Measurements from ENCODE around the gene CAMSAP3. TPM values are rescaled to one million over a fixed set of nuclear protein-coding genes. Genes with fewer than 3 reads are reported as not detected.
"Not testable (repeated sequence)": the region's sequence is repeated elsewhere in the genome, so short reads cannot be mapped to it uniquely, and the experiment has no call there.

Gene CAMSAP3
- total RNA-seq, 2 experiments from 2014 or later = 0.17 to 0.31 TPM

DNA sequence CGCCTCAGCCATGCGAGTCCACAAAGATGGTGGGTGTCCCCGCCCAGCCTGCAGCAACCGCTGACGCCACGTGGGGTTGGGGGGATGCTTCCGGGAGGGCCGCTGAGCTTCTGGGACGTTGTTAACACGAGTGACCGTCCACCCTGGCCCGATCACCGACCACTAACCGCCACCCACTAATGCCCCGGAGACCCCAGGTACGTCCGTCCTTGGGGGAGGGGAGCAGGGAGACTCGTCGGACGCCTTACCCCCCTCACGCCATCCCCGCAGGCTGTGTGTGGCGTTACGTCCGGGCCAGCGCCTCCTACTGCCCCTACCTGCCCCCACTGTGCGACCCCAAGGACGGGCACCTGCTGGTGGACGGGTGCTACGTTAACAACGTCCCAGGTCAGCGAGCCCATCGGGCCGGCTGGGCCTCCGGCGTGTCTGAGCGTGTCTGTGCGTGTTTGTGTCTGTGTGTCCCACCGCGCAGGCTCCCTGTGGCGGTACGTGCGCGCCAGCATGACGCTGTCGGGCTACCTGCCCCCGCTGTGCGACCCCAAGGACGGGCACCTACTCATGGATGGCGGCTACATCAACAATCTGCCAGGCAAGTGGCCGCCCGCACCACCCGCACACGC, 38.9 kb upstream of the CAMSAP3 start:
- ChIA-PET POLR2A (no interaction called here), CTCF (no interaction called here)
- intact Hi-C loops (cut with micrococcal nuclease) = no loop called here
- no peaks in the 10 kb centered on the region for H3K4me1 Mint-ChIP-seq (ENCODE audit: low read depth)
- no peak overlapping the region for H3K4me3 Mint-ChIP-seq
- H3K27me3 Mint-ChIP-seq = no peaks in the 10 kb centered on the region
- peaks cover 37% of the 10 kb centered on the region for H3K36me3 Mint-ChIP-seq
- H3K9me3 Mint-ChIP-seq = peaks cover 3% of the 10 kb centered on the region
- no peak overlapping the region for H3K27ac Mint-ChIP-seq
- DNase-seq = no peak

DNA sequence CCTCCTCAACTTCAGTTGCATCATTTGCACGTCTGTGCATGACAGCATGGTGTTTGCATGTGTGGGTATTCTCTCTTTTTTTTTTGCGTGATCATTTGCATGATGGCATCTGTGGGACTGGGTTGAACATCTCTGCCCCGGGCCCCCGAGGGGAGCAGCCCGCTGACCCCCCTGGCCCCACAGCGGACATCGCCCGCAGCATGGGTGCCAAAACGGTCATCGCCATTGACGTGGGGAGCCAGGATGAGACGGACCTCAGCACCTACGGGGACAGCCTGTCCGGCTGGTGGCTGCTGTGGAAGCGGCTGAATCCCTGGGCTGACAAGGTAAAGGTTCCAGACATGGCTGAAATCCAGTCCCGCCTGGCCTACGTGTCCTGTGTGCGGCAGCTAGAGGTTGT, 37.0 kb upstream of the CAMSAP3 start:
- intact Hi-C loops (cut with micrococcal nuclease) = no loop called here

DNA sequence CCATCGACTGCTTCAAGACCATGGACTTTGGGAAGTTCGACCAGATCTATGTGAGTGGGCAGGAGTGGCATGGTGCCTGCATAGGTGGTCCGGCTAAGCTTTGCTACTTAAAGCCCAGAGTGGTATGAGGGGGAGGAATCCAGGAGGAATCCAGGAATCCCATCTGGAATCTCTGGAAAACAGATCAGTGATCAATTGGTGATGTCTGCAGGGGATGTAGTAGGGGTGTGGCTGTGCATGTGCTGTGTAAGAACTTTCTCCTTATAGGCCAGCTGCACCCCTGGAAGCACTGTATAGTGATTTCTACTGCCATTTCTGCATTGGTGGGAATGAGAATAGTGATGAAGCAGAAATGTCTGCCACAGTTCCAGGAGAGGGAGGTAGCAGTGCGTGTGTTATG, 36.6 kb upstream of the CAMSAP3 start:
- Mint-ChIP-seq H3K27me3 (no peaks in the 10 kb centered on the region), H3K4me1 (ENCODE audit: low read depth) (no peaks in the 10 kb centered on the region), H3K36me3 (peaks cover 32% of the 10 kb centered on the region), H3K4me3 (no peak overlapping the region), H3K9me3 (peaks cover 3% of the 10 kb centered on the region), H3K27ac (no peak overlapping the region)
- intact Hi-C loops (cut with micrococcal nuclease) = no loop called here
- ChIA-PET POLR2A (interaction anchor here (0.6 kb wide), 1 partner anchor 211 kb away, joined by 4 read pairs; no protein-coding TSS in a partner anchor), CTCF (interaction anchor here (2.3 kb wide), 1 partner anchor 9 kb away, joined by 14 read pairs; no protein-coding TSS in a partner anchor)
- no peak for DNase-seq

More for the DNA sequence above, 37.0 kb upstream of the CAMSAP3 start:
- POLR2A ChIA-PET = no interaction called here
- H3K27me3 Mint-ChIP-seq = no peaks in the 10 kb centered on the region
- H3K9me3 Mint-ChIP-seq = peaks cover 3% of the 10 kb centered on the region
- no peak overlapping the region for H3K27ac Mint-ChIP-seq
- no peaks in the 10 kb centered on the region for H3K4me1 Mint-ChIP-seq (ENCODE audit: low read depth)
- DNase-seq = no peak
- H3K36me3 Mint-ChIP-seq = peaks cover 32% of the 10 kb centered on the region
- CTCF ChIA-PET = interaction anchor here (2.3 kb wide), 1 partner anchor 10 kb away, joined by 14 read pairs; no protein-coding TSS in a partner anchor
- no peak overlapping the region for H3K4me3 Mint-ChIP-seq

DNA sequence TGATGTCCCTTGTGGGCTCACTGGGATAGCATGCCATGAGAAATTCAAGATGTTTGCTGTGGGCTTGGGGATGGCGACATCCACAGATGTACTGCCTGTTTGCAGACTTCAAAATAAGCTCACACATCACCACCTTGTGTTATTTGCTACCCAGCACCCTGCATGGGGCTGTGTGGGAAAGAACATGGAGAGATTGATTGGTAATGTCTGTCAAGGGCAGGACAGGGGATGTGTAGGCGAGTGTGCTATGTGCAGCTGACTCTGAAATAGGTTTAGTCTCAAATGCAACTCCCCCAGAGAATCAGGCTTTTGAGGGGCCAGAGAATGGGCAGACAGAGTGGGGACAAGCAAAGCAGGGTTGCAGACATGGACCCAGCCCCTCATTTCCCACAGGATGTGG, 35.4 kb upstream of the CAMSAP3 start:
- no peaks in the 10 kb centered on the region for H3K4me1 Mint-ChIP-seq (ENCODE audit: low read depth)
- ChIA-PET POLR2A (interaction anchor here (0.9 kb wide), 1 partner anchor 8 kb away, joined by 3 read pairs; no protein-coding TSS in a partner anchor), CTCF (interaction anchor here (1.1 to 2.3 kb wide), 2 partner anchors 8 to 63 kb away, joined by 3 to 14 read pairs; a partner anchor contains a TSS)
- peaks cover 28% of the 10 kb centered on the region for H3K36me3 Mint-ChIP-seq
- peaks cover 3% of the 10 kb centered on the region for H3K9me3 Mint-ChIP-seq
- no peak for DNase-seq
- intact Hi-C loops (cut with micrococcal nuclease) = no loop called here
- H3K27ac Mint-ChIP-seq = no peak overlapping the region
- H3K27me3 Mint-ChIP-seq = no peaks in the 10 kb centered on the region
- H3K4me3 Mint-ChIP-seq = no peak overlapping the region

DNA sequence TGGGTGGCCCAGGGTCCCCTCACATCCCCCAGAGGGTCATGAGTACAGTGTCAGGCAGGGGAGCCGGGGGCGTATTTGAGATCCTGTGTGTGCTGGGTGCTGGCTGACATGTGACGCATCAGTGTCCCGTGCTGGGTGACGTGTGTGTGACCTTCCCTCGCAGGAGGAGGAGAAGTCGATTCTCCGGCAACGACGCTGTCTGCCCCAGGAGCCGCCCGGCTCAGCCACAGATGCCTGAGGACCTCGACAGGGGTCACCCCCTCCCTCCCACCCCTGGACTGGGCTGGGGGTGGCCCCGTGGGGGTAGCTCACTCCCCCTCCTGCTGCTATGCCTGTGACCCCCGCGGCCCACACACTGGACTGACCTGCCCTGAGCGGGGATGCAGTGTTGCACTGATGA, 34.3 kb upstream of the CAMSAP3 start:
- no peaks in the 10 kb centered on the region for H3K27me3 Mint-ChIP-seq
- no peaks in the 10 kb centered on the region for H3K4me1 Mint-ChIP-seq (ENCODE audit: low read depth)
- no peak overlapping the region for H3K4me3 Mint-ChIP-seq
- ChIA-PET CTCF (no interaction called here), POLR2A (no interaction called here)
- intact Hi-C loops (cut with micrococcal nuclease) = no loop called here
- DNase-seq = no peak
- H3K27ac Mint-ChIP-seq = no peak overlapping the region
- H3K36me3 Mint-ChIP-seq = peaks cover 26% of the 10 kb centered on the region
- H3K9me3 Mint-ChIP-seq = peaks cover 3% of the 10 kb centered on the region

DNA sequence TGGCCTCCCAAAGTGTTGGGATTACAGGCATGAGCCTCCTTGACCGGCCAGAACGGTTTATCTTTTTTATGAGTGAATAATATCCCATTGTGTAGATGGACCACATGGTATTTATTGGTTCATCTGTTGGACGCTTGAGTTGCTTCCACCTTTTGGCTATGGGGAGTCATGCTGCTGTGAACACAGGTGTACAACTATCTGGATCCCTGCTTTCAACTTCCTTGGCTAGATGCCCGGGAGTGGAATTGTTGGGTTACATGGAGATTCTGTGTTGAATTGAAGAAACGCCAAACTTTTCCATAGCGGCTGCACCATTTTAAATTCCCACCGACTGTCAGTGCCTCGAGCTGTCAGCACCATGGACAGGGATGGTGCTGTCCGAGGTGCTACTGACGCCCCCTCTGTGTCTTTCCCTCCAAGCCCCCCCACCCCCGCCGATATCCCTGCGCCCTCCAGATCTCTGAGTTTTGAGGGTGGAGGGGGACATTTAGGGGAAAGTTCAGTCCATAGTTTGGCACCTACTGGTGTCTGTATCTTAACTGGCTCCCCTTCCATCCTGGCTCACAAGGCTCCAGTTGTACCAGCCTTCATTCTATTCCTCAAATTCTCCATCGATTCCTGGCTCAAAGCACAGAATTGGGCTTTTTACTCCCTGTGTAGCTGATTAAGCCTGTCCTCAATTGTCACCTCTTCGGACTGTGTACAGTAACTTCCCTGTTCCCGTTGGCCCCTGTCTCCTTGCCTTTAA, 32.8 kb upstream of the CAMSAP3 start:
- no peak overlapping the region for H3K4me3 Mint-ChIP-seq
- peaks cover 18% of the 10 kb centered on the region for H3K36me3 Mint-ChIP-seq
- H3K27ac Mint-ChIP-seq = no peak overlapping the region
- H3K27me3 Mint-ChIP-seq = no peaks in the 10 kb centered on the region
- ChIA-PET CTCF (no interaction called here), POLR2A (no interaction called here)
- no peaks in the 10 kb centered on the region for H3K4me1 Mint-ChIP-seq (ENCODE audit: low read depth)
- no peak for DNase-seq
- peaks cover 3% of the 10 kb centered on the region for H3K9me3 Mint-ChIP-seq
- intact Hi-C loops (cut with micrococcal nuclease) = no loop called here

DNA sequence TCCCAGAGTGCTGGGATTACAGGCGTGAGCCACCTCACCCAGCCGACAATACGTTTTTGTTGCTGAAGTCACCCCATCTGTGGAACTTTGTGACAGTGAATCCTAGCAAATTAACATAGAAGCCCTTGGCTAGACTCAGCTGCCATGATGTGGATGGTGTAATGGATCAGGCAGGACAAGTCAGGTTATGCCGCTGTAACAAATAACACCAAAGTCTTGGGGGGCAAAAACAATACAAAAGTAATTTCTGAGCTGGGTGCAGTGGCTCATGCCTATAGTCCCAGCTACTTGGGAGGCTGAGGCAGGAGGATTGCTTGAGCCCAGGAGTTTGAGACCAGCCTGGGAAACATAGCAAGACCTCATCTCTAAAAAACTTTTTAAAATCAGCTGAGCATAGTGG, 30.8 kb upstream of the CAMSAP3 start:
- DNase-seq = no peak
- Mint-ChIP-seq H3K9me3 (peaks cover 3% of the 10 kb centered on the region), H3K27ac (no peak overlapping the region), H3K36me3 (peaks cover 6% of the 10 kb centered on the region), H3K27me3 (no peaks in the 10 kb centered on the region), H3K4me1 (ENCODE audit: low read depth) (no peaks in the 10 kb centered on the region), H3K4me3 (no peak overlapping the region)
- ChIA-PET CTCF (interaction anchor here (4.6 to 5.2 kb wide), 2 partner anchors 116 to 236 kb away, joined by 52 to 64 read pairs; partner anchors contain the start of gene TRAPPC5), POLR2A (no interaction called here)
- intact Hi-C loops (cut with micrococcal nuclease) = no loop called here

DNA sequence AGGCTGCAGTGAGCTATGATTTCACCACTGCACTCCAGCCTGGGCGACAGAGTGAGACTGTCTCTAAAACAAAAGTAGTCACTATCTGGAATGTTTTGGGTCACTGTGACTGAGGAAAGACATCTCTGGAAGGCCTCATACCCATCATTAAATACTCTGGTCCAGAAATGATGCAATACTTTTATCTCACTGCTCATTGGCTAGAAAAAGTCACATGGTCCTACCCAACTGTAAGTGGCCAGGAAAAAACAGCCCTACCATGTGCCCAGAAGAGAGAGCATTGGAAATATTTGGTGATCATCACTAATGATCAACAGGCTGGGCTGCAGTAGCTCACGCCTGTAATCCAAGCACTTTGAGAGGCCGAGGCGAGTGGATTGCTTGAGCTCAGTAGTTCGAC, 30.3 kb upstream of the CAMSAP3 start:
- no peak for DNase-seq
- ChIA-PET POLR2A (no interaction called here), CTCF (interaction anchor here (4.6 to 5.2 kb wide), 2 partner anchors 115 to 235 kb away, joined by 52 to 64 read pairs; partner anchors contain the start of gene TRAPPC5)
- Mint-ChIP-seq H3K9me3 (peaks cover under 1% of the 10 kb centered on the region), H3K4me3 (no peak overlapping the region), H3K36me3 (peaks cover 3% of the 10 kb centered on the region), H3K27ac (no peak overlapping the region), H3K27me3 (no peaks in the 10 kb centered on the region), H3K4me1 (ENCODE audit: low read depth) (no peaks in the 10 kb centered on the region)
- intact Hi-C loops (cut with micrococcal nuclease) = no loop called here

DNA sequence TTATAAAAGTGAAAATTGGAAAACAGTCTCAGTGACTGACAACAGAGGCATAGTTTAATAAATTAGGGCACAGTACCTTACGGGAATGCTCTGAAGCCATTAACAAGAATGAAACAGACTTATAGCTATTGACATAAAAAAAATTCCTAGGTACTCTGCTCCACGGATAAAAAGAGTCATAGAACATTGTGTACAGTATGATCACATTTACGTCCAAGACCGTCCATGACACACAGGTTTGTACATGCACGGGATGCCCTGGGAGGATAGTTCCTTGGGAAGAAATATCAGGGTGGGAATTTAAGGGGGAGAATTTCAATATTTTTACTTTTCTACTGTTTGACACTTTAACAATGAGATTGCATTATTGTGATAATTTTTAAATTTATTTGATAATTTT, 24.9 kb upstream of the CAMSAP3 start:
- intact Hi-C loops (cut with micrococcal nuclease) = no loop called here
- Mint-ChIP-seq H3K9me3 (no peaks in the 10 kb centered on the region), H3K36me3 (no peaks in the 10 kb centered on the region), H3K27me3 (peaks cover 7% of the 10 kb centered on the region), H3K27ac (no peak overlapping the region), H3K4me1 (ENCODE audit: low read depth) (no peaks in the 10 kb centered on the region), H3K4me3 (no peak overlapping the region)
- POLR2A ChIA-PET = no interaction called here
- CTCF ChIA-PET = interaction anchor here (1.0 to 1.2 kb wide), 2 partner anchors 229 to 235 kb away, joined by 3 to 4 read pairs; no protein-coding TSS in a partner anchor
- no peak for DNase-seq

DNA sequence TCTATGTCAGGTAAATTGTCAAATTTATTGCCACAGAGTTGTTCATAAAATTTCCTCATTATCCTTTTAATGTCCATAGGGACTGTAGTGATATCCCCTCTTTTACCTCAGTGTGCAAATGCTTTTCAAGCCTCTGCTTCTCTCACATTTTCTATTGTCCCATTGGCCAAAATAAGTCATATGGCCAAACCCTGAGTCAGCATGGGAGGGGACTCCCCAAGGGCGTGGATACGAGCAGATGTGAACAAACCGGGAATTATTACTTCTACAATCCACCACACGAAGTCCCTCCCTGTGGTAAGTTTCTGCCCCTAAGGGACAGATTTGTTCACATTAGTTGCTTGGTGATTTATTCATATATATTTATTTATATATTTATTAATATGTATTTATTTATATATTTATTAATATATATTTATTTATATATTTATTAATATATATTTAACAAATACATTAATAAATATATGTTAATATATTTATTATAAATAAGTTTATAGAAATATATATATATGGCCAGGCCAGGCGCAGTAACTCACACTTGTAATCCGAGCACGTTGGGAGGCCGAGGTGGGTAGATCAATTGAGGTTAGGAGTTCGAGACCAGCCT, 20.1 kb upstream of the CAMSAP3 start:
- CTCF ChIA-PET = no interaction called here
- intact Hi-C loops (cut with micrococcal nuclease) = no loop called here
- Mint-ChIP-seq H3K36me3 (no peaks in the 10 kb centered on the region), H3K4me3 (no peak overlapping the region), H3K9me3 (no peaks in the 10 kb centered on the region), H3K4me1 (ENCODE audit: low read depth) (no peaks in the 10 kb centered on the region), H3K27ac (no peak overlapping the region), H3K27me3 (peaks cover 7% of the 10 kb centered on the region)
- peak; percentile 18 for DNase-seq
- POLR2A ChIA-PET = no interaction called here

DNA sequence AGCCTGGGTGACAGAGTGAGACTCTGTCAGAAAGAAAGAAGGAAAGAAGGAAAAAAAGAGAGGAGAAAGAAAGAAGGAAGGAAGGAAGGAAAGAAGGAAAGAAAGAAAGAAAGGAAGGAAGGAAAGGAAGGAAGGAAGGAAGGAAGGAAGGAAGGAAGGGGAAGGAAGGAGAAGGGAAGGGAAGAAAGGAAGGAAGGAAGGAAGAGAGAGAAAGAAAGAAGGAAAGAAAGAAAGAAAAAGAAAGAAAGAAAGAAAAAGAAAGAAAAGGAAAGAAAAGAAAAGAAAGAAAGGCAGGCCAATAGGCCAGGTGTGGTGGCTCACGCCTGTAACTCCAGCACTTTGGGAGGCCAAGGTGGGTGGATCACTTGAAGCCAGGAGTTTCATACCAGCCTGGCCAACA, 18.2 kb upstream of the CAMSAP3 start:
- H3K27me3 Mint-ChIP-seq; H3K4me1 Mint-ChIP-seq (ENCODE audit: low read depth); POLR2A ChIA-PET; DNase-seq; H3K36me3 Mint-ChIP-seq; H3K4me3 Mint-ChIP-seq; H3K9me3 Mint-ChIP-seq; H3K27ac Mint-ChIP-seq; intact Hi-C loops (cut with micrococcal nuclease): not testable (repeated sequence)
- CTCF ChIA-PET = interaction anchor here (3.5 kb wide), 1 partner anchor 9 kb away, joined by 24 read pairs; no protein-coding TSS in a partner anchor

DNA sequence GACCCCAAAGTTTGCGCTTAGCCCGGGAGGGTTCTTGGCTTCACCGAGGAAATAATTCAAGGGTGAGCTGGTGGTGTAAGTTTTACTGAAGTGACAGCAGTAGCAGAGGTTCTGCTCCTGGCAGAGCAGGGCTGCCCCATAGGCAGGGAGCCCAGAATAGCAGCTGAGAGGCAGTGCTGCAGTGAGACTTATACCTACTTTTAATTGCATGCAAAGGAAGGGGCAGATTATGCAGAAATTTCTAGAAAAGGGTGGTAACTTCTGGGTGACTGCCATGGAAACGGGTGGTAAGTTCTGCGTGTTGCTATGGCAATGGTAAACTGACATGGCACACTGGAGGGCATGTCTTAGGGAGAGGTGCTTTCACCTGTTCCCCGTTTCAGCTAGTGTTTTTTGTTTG, 17.5 kb upstream of the CAMSAP3 start:
- H3K27me3 Mint-ChIP-seq = peaks cover 7% of the 10 kb centered on the region
- no peaks in the 10 kb centered on the region for H3K9me3 Mint-ChIP-seq
- POLR2A ChIA-PET = no interaction called here
- DNase-seq = no peak
- no peak overlapping the region for H3K4me3 Mint-ChIP-seq
- H3K36me3 Mint-ChIP-seq = no peaks in the 10 kb centered on the region
- H3K4me1 Mint-ChIP-seq (ENCODE audit: low read depth) = no peaks in the 10 kb centered on the region
- intact Hi-C loops (cut with micrococcal nuclease) = no loop called here
- CTCF ChIA-PET = interaction anchor here (3.5 kb wide), 1 partner anchor 9 kb away, joined by 24 read pairs; no protein-coding TSS in a partner anchor
- H3K27ac Mint-ChIP-seq = no peak overlapping the region
